Measurements from ENCODE around the gene CTNNAL1.

GRCh38 chr9:109017493-109017892, 4.2 kb upstream of the CTNNAL1 start:
- TF ChIP-seq CTCF (IDR thresholded peaks at IDR 0.05) (no peak), POLR2A (IDR thresholded peaks at IDR 0.05) (no peak), POLR2AphosphoS5 (IDR thresholded peaks at IDR 0.05) (no peak), EP300 (IDR thresholded peaks at IDR 0.05) (no peak)
